K562 (cell line): ENCODE results near the gene HEG1. TPM values are rescaled to one million over a fixed set of nuclear protein-coding genes. Genes with fewer than 3 reads are reported as not detected.

Experiments
- CHD4 ChIP-seq: fragments of 200-600 bp; sonication (generic); IDR thresholded peaks from 3 replicates; pipeline ENCODE4 v1.6.1; 2012; ENCODE audit warnings: low read depth, mild to moderate bottlenecking, mixed read lengths, low read length, inconsistent platforms; ENCODE audit not compliant: insufficient read depth, insufficient replicate concordance, poor library complexity, severe bottlenecking
- HMGXB4 ChIP-seq: sonication (generic); formaldehyde crosslinking; IDR thresholded peaks from 2 replicates; pipeline ENCODE4 v1.8.1; 2023; ENCODE audit warnings: mild to moderate bottlenecking, missing genetic modification reagents
- MXD1 ChIP-seq: fragments of 250-450 bp; sonication (Bioruptor Pico); IDR thresholded peaks from 2 replicates; pipeline ENCODE4 v1.8.0; 2021; ENCODE audit warnings: borderline replicate concordance, mild to moderate bottlenecking, moderate library complexity; ENCODE audit not compliant: poor library complexity, severe bottlenecking
- PCBP1 ChIP-seq: fragments of 200-400 bp; formaldehyde crosslinking; IDR thresholded peaks from 2 replicates; pipeline ENCODE4 v1.6.1; 2018; ENCODE audit warnings: mild to moderate bottlenecking, low read depth, low read length; ENCODE audit not compliant: poor library complexity, severe bottlenecking
- SFPQ ChIP-seq: fragments of 200-400 bp; formaldehyde crosslinking; IDR thresholded peaks from 2 replicates; pipeline ENCODE4 v1.6.1; 2017; ENCODE audit warnings: mild to moderate bottlenecking, low read depth, low read length, moderate library complexity
- TEAD2 ChIP-seq: fragments of 450-650 bp; IDR thresholded peaks from 2 replicates; pipeline ENCODE4 v1.6.1; 2016; ENCODE audit warnings: missing genetic modification characterization, control low read depth, missing compliant biosample characterization
- polyA plus RNA-seq, 8 experiments: library from polyadenylated mRNA; depleted of rRNA in 4 of 8; stranded (reverse) in 5 of 8; unstranded in 3 of 8; fragments of >200 nt; fragmentation: Nextera tagmentation in 2 of 8; fragmentation: Illumina TruSeq in 1 of 8; extraction: Ambion mirVana in 2 of 8; extraction: Trizol in 1 of 8; gene quantifications; 2 replicates each; pipeline versions ENCODE4 v1.2.1 to v1.2.3, GENCODE V29; 2011 to 2014; ENCODE audit warnings: inconsistent platforms in 1 of 8, missing spikeins in 1 of 8
- total RNA-seq, 7 experiments: library from RNA; depleted of rRNA in 6 of 7; stranded (reverse); fragments of >200 nt in 6 of 7; fragmentation: Illumina TruSeq in 2 of 7; extraction: Trizol in 2 of 7; gene quantifications; 2 replicates each; pipeline versions ENCODE4 v1.2.1 to v1.2.3, GENCODE V29; 2011 to 2021; ENCODE audit warnings: low replicate concordance in 1 of 7

Gene HEG1
- total and polyA plus RNA-seq, 9 of the 15 experiments (the other 6 are each of a cell fraction or from before 2014, with no cell fraction given) = 0.24 TPM; not detected in 8

- TF ChIP-seq SFPQ = no peak
- TF ChIP-seq MXD1 (CRISPR knock-in tag) = no peak
- no peak for TF ChIP-seq CHD4
- TF ChIP-seq TEAD2 (tag) = no peak
- no peak for TF ChIP-seq PCBP1
- no peak for TF ChIP-seq HMGXB4
- TF ChIP-seq, all 486 proteins: peak for 0
Measured at GRCh38 chr3:125017406-125017805, 38.4 kb downstream of the HEG1 start (continued).
